HG03575 (cell line): Measurements from ENCODE around the gene KCNK15.
"Not testable (repeated sequence)": the region's sequence is repeated elsewhere in the genome, so short reads cannot be mapped to it uniquely, and the experiment has no call there.

Experiments used
- ATAC-seq: cut with Tn5 transposase; IDR thresholded peaks from one replicate; pipeline ENCODE4 v1.9.1; 2021; ENCODE audit not compliant: unreplicated experiment, insufficient number of reproducible peaks, low FRiP score; ENCODE audit errors: extremely low read depth

The KCNK15 gene

GRCh38 chr20:44752099-44752931 lies 6.7 kb downstream of the KCNK15 start:
- no peak for ATAC-seq

GRCh38 chr20:44754554-44754953 lies 8.9 kb downstream of the KCNK15 start:
- no peak for ATAC-seq

DNA sequence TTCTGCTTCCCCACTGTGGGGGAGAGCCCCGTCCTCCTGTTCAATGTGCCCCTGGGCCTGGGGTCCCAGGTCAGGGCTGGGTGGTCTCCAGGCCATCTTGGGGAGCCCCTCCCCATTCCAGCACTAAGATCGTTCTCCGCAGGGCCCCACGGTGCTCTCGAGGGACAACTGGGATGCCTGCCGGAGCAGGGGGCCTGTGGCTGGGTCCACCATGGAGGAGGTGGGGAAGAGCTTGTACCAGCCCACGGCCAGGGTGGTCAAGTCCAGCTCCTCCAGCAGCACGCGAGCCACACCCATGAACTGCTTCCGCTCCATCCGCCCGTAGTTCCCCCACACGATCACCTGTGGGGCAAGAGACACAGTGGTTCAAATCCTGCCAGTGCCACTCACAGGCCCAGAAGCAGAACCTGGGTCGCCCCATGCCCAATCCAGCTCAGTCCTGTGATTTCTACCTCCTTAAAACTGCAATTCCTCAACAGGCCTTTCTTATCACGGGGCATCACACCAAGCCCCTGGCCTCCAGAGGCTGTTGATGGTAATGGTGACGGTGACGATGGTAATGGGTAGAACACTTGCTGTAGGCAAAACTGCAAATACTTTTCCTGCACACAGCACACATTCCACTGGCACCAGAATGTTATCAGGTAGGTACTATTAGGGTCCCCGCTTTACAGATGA lies 10.5 kb downstream of the KCNK15 start:
- ATAC-seq: no peak

GRCh38 chr20:44756956-44757355 lies 11.3 kb downstream of the KCNK15 start:
- no peak for ATAC-seq

GRCh38 chr20:44758247-44759101 lies 12.8 kb downstream of the KCNK15 start:
- no peak for ATAC-seq

DNA sequence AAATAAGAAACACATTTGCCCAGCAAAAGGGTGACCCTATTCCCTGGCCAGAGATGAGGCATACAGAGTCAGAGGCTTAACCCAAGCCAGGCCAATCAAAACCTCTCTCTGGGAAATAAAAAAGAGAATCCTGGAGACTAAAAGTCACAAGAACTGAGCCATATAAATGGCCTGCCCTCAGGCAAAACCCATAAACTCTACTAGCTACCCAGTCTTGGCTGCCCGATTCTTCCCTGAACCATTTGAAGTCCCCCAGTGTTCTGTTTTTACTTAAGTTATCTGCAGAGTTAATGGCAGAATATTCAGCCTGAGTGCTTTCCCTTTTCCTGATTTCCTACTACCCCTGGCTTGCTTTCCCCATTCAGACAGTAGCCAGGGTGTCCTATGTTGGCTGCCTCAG lies 13.9 kb downstream of the KCNK15 start:
- ATAC-seq: no peak

DNA sequence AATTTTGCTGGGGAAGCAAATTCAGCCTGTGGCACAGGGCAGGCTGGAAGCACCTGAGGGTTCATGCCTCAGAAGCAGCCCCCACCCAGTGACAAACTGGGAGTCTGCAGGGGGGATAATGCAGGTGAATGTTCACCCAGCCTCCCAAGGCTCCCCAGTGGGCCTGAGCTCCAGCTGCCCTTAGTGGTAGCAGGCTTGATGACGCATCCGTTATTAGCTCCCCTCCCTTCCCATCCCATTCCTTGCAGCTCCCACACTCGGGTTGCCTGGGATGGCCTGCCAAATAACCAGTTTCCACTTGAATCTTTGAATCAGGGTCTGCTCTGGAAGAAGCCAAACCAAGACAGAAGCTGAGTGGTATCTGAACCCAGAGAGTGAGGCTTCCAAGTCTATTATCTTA lies 15.8 kb downstream of the KCNK15 start:
- ATAC-seq: no peak

- no peak for ATAC-seq
Measured at GRCh38 chr20:44762466-44763140, 16.9 kb downstream of the KCNK15 start.

DNA sequence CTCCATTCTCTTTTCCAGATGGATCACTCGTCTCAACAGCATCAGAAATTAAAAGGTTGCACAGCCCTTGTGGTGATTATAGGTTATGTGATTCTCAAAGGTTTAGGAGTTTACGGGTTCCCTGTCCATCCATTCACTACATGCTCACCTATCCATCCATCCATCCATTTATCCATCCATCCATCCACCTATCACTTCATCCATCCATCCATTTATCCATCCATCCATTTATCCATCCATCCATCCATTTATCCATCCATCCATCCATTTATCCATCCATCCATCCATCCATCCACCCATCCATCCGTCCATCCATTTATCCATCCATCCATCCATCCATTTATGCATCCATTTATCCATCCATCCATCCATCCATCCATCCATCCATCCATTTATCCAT lies 18.1 kb downstream of the KCNK15 start:
- not testable (repeated sequence) for ATAC-seq

- no peak for ATAC-seq
Measured at GRCh38 chr20:44765091-44765490, 19.4 kb downstream of the KCNK15 start.

- no peak for ATAC-seq
Measured at GRCh38 chr20:44765701-44766347, 20.2 kb downstream of the KCNK15 start.

DNA sequence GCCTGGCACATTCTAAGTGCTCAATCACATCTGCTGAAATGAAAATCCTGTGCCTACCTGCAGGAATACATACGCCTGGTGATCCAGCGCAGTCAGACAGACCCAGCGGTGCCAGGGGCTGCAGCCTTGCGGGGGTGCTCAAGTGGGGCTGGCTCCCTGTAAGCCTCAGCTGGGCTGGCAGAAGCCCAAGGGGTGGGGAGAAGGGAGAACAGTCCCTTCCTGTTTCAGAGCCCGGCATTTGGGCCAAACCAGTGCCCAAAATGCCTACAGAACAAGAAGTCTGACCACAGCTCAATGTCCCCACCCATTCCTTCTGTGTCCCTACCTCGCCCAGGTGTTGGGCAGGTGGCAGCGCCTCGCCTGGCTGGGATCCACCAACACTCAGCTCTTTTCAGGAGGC lies 22.6 kb downstream of the KCNK15 start:
- no peak for ATAC-seq

DNA sequence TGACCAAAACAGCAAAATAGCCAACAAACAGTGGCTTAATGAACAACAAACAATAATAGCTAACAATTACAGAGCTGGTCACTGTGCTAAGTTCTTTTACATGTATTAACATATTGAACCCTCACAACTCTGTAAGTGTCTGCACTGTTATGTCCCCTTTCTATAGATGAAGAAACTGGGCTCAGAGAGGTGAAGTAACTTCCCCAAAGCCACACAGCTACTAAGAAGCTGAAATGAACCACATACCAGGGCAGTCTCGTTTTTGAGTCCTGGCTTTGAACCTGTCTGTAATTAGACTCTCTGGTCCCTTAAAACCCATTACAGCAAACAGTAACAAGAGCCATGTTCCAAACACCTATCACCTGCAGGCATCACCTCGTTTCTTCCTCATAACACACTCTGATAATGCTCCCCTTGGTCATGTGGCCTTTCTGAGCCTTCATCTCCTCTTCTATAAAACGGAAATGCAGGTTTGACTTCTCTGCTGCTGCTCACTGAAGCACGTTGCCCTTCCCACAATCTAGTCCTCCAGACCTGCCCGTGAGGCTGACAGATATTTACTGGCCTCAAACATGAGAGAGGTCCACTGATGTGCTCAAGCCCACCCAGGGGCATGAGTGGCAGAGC lies 23.3 kb downstream of the KCNK15 start:
- no peak for ATAC-seq

DNA sequence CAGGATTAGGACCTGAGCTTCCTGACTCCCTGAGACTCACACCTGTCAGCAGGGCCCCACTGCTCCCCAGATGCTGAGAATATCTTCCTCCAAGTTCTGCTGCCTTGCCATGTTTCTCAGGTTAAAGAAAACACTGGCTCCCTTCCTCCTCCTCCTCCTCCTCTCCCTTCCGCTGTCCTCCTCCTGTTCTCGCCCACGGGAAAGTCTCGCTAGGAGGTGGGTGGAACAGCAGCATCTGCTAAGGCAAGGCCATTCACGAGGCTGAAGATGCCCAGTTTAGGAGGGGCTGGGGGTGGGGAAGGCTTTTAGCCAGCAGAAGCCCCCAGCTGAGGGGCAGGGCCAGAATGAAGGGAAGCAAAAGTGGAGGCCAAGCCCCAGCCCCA lies 23.8 kb downstream of the KCNK15 start:
- no peak for ATAC-seq

- no peak for ATAC-seq
Measured at GRCh38 chr20:44770484-44771171, 25.0 kb downstream of the KCNK15 start.

DNA sequence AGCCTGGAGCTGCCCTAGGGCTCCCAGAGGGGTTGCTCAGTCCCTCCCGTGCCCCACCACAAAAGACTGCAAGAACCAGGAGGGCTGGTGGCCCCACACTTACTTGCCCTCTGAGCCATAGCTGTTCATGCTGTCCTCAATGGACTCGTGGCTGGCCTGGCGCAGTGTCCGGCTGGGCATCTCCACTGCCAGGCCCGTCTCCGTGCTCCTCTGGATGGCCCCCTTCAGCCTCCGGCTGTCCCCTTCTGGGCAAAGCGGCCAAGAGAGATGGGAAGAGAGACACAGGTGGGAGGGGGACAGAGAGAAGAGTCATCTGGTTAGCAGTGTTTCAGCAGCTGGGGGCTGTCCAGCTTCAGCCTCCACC lies 25.5 kb downstream of the KCNK15 start:
- no peak for ATAC-seq

- no peak for ATAC-seq
Measured at GRCh38 chr20:44772636-44773035, 27.0 kb downstream of the KCNK15 start.
